ENCODE results near the gene SMAD6. TPM values are rescaled to one million over a fixed set of nuclear protein-coding genes. Genes with fewer than 3 reads are reported as not detected.

The SMAD6 gene
- total and polyA plus RNA-seq, 2 experiments from 2014 or later = 1.6 to 15.7 TPM

GRCh38 chr15:66822114-66822513 lies 120.1 kb downstream of the SMAD6 start:
- H3K27me3 ChIP-seq (ENCODE audit: insufficient read depth) = no peaks in the 10 kb centered on the region
- peaks cover 15% of the 10 kb centered on the region for H3K4me1 Mint-ChIP-seq
- DNase-seq (ENCODE audit: low spot score) (no peak), ATAC-seq (no peak)
- no peaks in the 10 kb centered on the region for H3K9me2 ChIP-seq (ENCODE audit: insufficient read depth)
- no peaks in the 10 kb centered on the region for H3K79me2 ChIP-seq (replicated peaks; ENCODE audit: insufficient read depth)
- H3K27ac ChIP-seq (ENCODE audit: low read depth) = no peak overlapping the region
- H2AFZ ChIP-seq = no peak overlapping the region
- H3F3A ChIP-seq (replicated peaks; ENCODE audit: low read depth) = no peaks in the 10 kb centered on the region
- peaks cover 8% of the 10 kb centered on the region for H3K4me1 ChIP-seq (ENCODE audit: insufficient read depth)
- H3K9me3 Mint-ChIP-seq = no peaks in the 10 kb centered on the region
- H3K27ac Mint-ChIP-seq = no peak overlapping the region
- H3K36me3 ChIP-seq (ENCODE audit: insufficient read depth) = no peaks in the 10 kb centered on the region
- no peak overlapping the region for H3K4me3 Mint-ChIP-seq
- H3K36me3 Mint-ChIP-seq (ENCODE audit: low read depth) = no peaks in the 10 kb centered on the region
- TF ChIP-seq CREB1 (CRISPR knock-in tag; IDR thresholded peaks at IDR 0.05; ENCODE audit: low read depth) (no peak), JUNB (IDR thresholded peaks at IDR 0.05; ENCODE audit: unreplicated experiment) (no peak), ZNF331 (CRISPR knock-in tag; IDR thresholded peaks at IDR 0.05; ENCODE audit: low read depth) (no peak)
- peaks cover 7% of the 10 kb centered on the region for H3K27me3 Mint-ChIP-seq (ENCODE audit: insufficient read depth, low read depth, poor library complexity)
- H3K4me3 ChIP-seq = no peak overlapping the region
- H4K20me1 ChIP-seq (replicated peaks; ENCODE audit: insufficient read depth) = no peaks in the 10 kb centered on the region
- H3K4me2 ChIP-seq = no peak overlapping the region

GRCh38 chr15:66822576-66822975 lies 120.5 kb downstream of the SMAD6 start:
- H3K36me3 Mint-ChIP-seq (ENCODE audit: low read depth) = no peaks in the 10 kb centered on the region
- TF ChIP-seq CTCF (conservative IDR thresholded peaks at IDR 0.05; ENCODE audit: low read depth in 2 of 2) = no peak
- no peak for DNase-seq (ENCODE audit: low spot score)
- no peak overlapping the region for H3K27ac Mint-ChIP-seq
- H3K79me2 ChIP-seq (replicated peaks; ENCODE audit: insufficient read depth) = no peaks in the 10 kb centered on the region
- no peak overlapping the region for H3K27ac ChIP-seq (ENCODE audit: low read depth)
- no peak overlapping the region for H3K4me3 ChIP-seq
- ATAC-seq = no peak
- peaks cover 7% of the 10 kb centered on the region for H3K27me3 Mint-ChIP-seq (ENCODE audit: insufficient read depth, low read depth, poor library complexity)
- H2AFZ ChIP-seq = no peak overlapping the region
- no peaks in the 10 kb centered on the region for H4K20me1 ChIP-seq (replicated peaks; ENCODE audit: insufficient read depth)
- H3K4me2 ChIP-seq = no peak overlapping the region
- H3K4me3 Mint-ChIP-seq = no peak overlapping the region
- H3F3A ChIP-seq (replicated peaks; ENCODE audit: low read depth) = no peaks in the 10 kb centered on the region
- no peaks in the 10 kb centered on the region for H3K9me3 Mint-ChIP-seq
- H3K9me2 ChIP-seq (ENCODE audit: insufficient read depth) = no peaks in the 10 kb centered on the region; the same call in 1 of the 2 replicates
- H3K36me3 ChIP-seq (ENCODE audit: insufficient read depth) = no peaks in the 10 kb centered on the region
- H3K4me1 Mint-ChIP-seq = peaks cover 20% of the 10 kb centered on the region
- H3K27me3 ChIP-seq (ENCODE audit: insufficient read depth) = no peaks in the 10 kb centered on the region
- peaks cover 12% of the 10 kb centered on the region for H3K4me1 ChIP-seq (ENCODE audit: insufficient read depth)

- ATAC-seq (no peak), DNase-seq (ENCODE audit: low spot score) (no peak)
- Histone ChIP-seq H3K36me3 (ENCODE audit: insufficient read depth) (no peaks in the 10 kb centered on the region), H3K27me3 (ENCODE audit: insufficient read depth) (no peaks in the 10 kb centered on the region), H2AFZ (no peak overlapping the region; the same call in 1 of the 2 replicates), H3K4me2 (no peak overlapping the region), H3K9me2 (ENCODE audit: insufficient read depth) (no peaks in the 10 kb centered on the region; the same call in 1 of the 2 replicates), H4K20me1 (replicated peaks; ENCODE audit: insufficient read depth) (no peaks in the 10 kb centered on the region), H3K27ac (ENCODE audit: low read depth) (no peak overlapping the region), H3K4me1 (ENCODE audit: insufficient read depth) (peaks cover 18% of the 10 kb centered on the region), H3K79me2 (replicated peaks; ENCODE audit: insufficient read depth) (no peaks in the 10 kb centered on the region), H3K4me3 (no peak overlapping the region), H3F3A (replicated peaks; ENCODE audit: low read depth) (no peaks in the 10 kb centered on the region)
- Mint-ChIP-seq H3K27me3 (ENCODE audit: insufficient read depth, low read depth, poor library complexity) (peaks cover 10% of the 10 kb centered on the region), H3K36me3 (ENCODE audit: low read depth) (no peaks in the 10 kb centered on the region), H3K9me3 (no peaks in the 10 kb centered on the region), H3K27ac (no peak overlapping the region), H3K4me3 (no peak overlapping the region), H3K4me1 (peaks cover 27% of the 10 kb centered on the region)
- TF ChIP-seq EZH2phosphoT487 (IDR thresholded peaks at IDR 0.05; ENCODE audit: unreplicated experiment) (no peak), ETS1 (IDR thresholded peaks at IDR 0.05) (no peak), STAT1 (IDR thresholded peaks at IDR 0.05; ENCODE audit: unreplicated experiment) (no peak), JUNB (IDR thresholded peaks at IDR 0.05; ENCODE audit: unreplicated experiment) (no peak), REST (IDR thresholded peaks at IDR 0.05; ENCODE audit: unreplicated experiment) (no peak), EZH2 (IDR thresholded peaks at IDR 0.05; ENCODE audit: low read depth, unreplicated experiment) (no peak), CREB1 (CRISPR knock-in tag; IDR thresholded peaks at IDR 0.05; ENCODE audit: low read depth) (no peak), CTCF (conservative IDR thresholded peaks at IDR 0.05; ENCODE audit: low read depth in 2 of 2) (no peak), POLR2AphosphoS5 (IDR thresholded peaks at IDR 0.05; ENCODE audit: low read depth) (no peak), ZNF114 (CRISPR knock-in tag; IDR thresholded peaks at IDR 0.05) (no peak), NANOG (IDR thresholded peaks at IDR 0.05; ENCODE audit: borderline replicate concordance) (no peak)
Observed at GRCh38 chr15:66823601-66824000, 121.6 kb downstream of the SMAD6 start.
